Keratinocyte (primary cell): ENCODE results near the gene TRMT2B. TPM values are rescaled to one million over a fixed set of nuclear protein-coding genes. Genes with fewer than 3 reads are reported as not detected.
A peak's percentile ranks its signal among the peaks of the same experiment; 100 is the strongest.

Source experiments
- DNase-seq: peaks from one replicate; pipeline ENCODE4 v3.0.0-alpha.2; 2011; ENCODE audit warnings: low read depth, missing footprints, low spot score
- FAIRE-seq: peaks from 2 replicates; lab custom pipeline; 2011; peaks lifted over from hg19 to GRCh38; lab: Jason Lieb, UNC
- H2AFZ ChIP-seq: 2 replicates; pipeline ENCODE4 v1.6.0; 2012; ENCODE audit warnings: low read length, control low read depth, inconsistent platforms; ENCODE audit not compliant: control insufficient read depth
- H3K27ac ChIP-seq: 2 replicates; pipeline ENCODE4 v1.5.1; 2011; ENCODE audit warnings: low read length; ENCODE audit not compliant: control insufficient read depth, insufficient read depth
- H3K27me3 ChIP-seq: 3 replicates; pipeline ENCODE4 v1.6.0; 2011; ENCODE audit warnings: low read length; ENCODE audit not compliant: control insufficient read depth, insufficient read depth; ENCODE audit errors: extremely low read depth
- H3K36me3 ChIP-seq, 2 experiments: 2 replicates in 1 of 2; 3 replicates in 1 of 2; pipeline ENCODE4 v1.5.1; 2011; ENCODE audit warnings: low read length in 2 of 2, mild to moderate bottlenecking in 1 of 2; ENCODE audit not compliant: control insufficient read depth in 2 of 2, insufficient read depth in 2 of 2; ENCODE audit errors: extremely low read depth in 1 of 2
- H3K4me1 ChIP-seq: 3 replicates; pipeline ENCODE4 v1.5.1; 2011; ENCODE audit warnings: low read length; ENCODE audit not compliant: control insufficient read depth, insufficient read depth; ENCODE audit errors: extremely low read depth
- H3K4me2 ChIP-seq: 3 replicates; pipeline ENCODE4 v1.6.0; 2011; ENCODE audit warnings: low read depth, low read length; ENCODE audit not compliant: control insufficient read depth, insufficient read depth; ENCODE audit errors: extremely low read depth
- H3K4me3 ChIP-seq, 3 experiments: fragments of 200-600 bp in 1 of 3; sonication (generic) in 1 of 3; 2 replicates in 2 of 3; 3 replicates in 1 of 3; pipeline ENCODE4 v1.5.1; 2011 to 2016; ENCODE audit warnings: low read length in 3 of 3, mild to moderate bottlenecking in 3 of 3, control low read depth in 2 of 3, inconsistent platforms in 1 of 3, low read depth in 1 of 3, mixed read lengths in 1 of 3, mixed run types in 1 of 3, moderate library complexity in 1 of 3; ENCODE audit not compliant: control insufficient read depth in 2 of 3, insufficient read depth in 2 of 3; ENCODE audit errors: extremely low read depth in 1 of 3
- H3K79me2 ChIP-seq: 2 replicates; pipeline ENCODE4 v1.6.0; 2012; ENCODE audit warnings: low read length; ENCODE audit not compliant: control insufficient read depth, insufficient read depth
- H3K9ac ChIP-seq: 3 replicates; pipeline ENCODE4 v1.6.0; 2011; ENCODE audit warnings: low read length; ENCODE audit not compliant: control insufficient read depth, insufficient read depth; ENCODE audit errors: extremely low read depth
- H3K9me1 ChIP-seq: 3 replicates; pipeline ENCODE4 v1.6.0; 2011; ENCODE audit warnings: low read length; ENCODE audit not compliant: control insufficient read depth, insufficient read depth; ENCODE audit errors: extremely low read depth
- H3K9me3 ChIP-seq: 2 replicates; pipeline ENCODE4 v1.5.1; 2012; ENCODE audit warnings: low read depth, low read length; ENCODE audit not compliant: control insufficient read depth
- H4K20me1 ChIP-seq: 3 replicates; pipeline ENCODE4 v1.6.0; 2011; ENCODE audit warnings: low read length; ENCODE audit not compliant: control insufficient read depth, insufficient read depth; ENCODE audit errors: extremely low read depth
- CTCF ChIP-seq, 3 experiments: IDR thresholded peaks in 1 of 3; conservative IDR thresholded peaks in 1 of 3; optimal IDR thresholded peaks in 1 of 3; 2 replicates in 2 of 3; 3 replicates in 1 of 3; pipeline versions ENCODE3 to v1.5.1; 2011; ENCODE audit warnings: low read length in 3 of 3, mild to moderate bottlenecking in 3 of 3, moderate library complexity in 2 of 3, control low read depth in 1 of 3, inconsistent platforms in 1 of 3; ENCODE audit not compliant: insufficient read depth in 2 of 3; ENCODE audit errors: extremely low read depth in 1 of 3
- EZH2 ChIP-seq: IDR thresholded peaks from one replicate; pipeline ENCODE4 v1.6.1; 2012; ENCODE audit warnings: inconsistent platforms, mild to moderate bottlenecking, low read length, moderate library complexity
- dilution Hi-C: fragments of 300-500 bp; cut with MboI; formaldehyde crosslinking; loops from one replicate; pipeline ENCODE4 v1.7.0; 2020; ENCODE audit warnings: low sequenced_read_pairs; ENCODE audit not compliant: extremely low pct_ligation_motif_present
- polyA plus RNA-seq, 5 experiments: library from polyadenylated mRNA; depleted of rRNA in 3 of 5; stranded (reverse) in 3 of 5; stranded (forward) in 1 of 5; unstranded in 1 of 5; fragments of >200 nt; gene quantifications; 1 replicate in 1 of 5; 2 replicates in 3 of 5; 3 replicates in 1 of 5; pipeline versions ENCODE4 v1.2.1 to v1.2.3, GENCODE V29; 2011 to 2012; ENCODE audit warnings: missing spikeins in 2 of 5, low read depth in 1 of 5, low replicate concordance in 1 of 5

The TRMT2B gene
- polyA plus RNA-seq, 1 donor (not counting 4 experiments of a cell fraction or from before 2014, with no cell fraction given) = 12.1 TPM

DNA sequence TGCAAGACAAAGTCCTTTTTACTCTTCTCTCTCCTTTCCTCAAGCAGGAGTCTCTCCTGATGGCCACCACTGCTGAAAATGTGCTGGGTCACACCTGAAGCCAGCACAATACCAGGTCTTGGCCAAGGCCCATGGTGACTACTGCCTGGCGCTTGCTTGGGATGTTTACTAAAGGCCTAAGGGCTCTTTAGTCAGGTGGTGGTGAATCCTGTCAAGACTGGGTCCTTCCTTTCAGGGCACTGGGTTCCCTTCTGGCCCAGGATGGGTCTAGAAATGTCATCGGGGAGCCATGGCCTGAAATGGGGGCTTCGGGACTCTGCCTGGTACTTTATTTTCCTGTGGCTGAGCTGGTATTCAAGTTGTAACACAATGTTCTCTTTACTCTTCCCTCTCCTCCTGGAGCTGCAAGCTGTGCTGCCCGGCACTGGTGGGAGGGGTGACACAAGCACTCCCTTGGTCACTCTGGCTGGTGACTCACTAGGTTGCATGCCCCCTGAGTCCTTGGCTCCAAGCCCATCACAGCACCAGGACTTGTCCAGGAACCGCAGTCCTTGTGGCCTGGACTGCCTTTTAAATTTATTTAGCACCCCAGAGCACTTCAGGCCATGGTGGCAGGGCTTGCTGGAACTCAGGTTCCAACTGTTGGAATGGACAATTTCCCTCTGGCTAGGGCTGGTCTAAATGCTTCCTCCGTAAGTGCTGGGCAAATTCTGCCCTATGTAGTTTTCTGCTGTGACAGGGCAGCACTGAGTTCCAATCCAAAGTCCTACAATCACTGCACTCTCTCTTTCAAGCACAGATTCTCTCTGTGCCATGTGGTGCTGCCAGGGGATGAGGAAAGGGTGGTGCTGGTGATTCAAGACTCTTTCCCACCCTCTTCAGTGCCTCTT, 71.1 kb downstream of the TRMT2B start:
- no peak overlapping the region for H3K27ac ChIP-seq
- no peak for FAIRE-seq
- no peaks in the 10 kb centered on the region for H3K27me3 ChIP-seq
- no peaks in the 10 kb centered on the region for H3K79me2 ChIP-seq
- no peaks in the 10 kb centered on the region for H4K20me1 ChIP-seq
- no peak overlapping the region for H3K9ac ChIP-seq
- H3K9me1 ChIP-seq = no peaks in the 10 kb centered on the region
- no peaks in the 10 kb centered on the region for H3K36me3 ChIP-seq
- no peak overlapping the region for H3K4me2 ChIP-seq
- H3K4me1 ChIP-seq = peaks cover 16% of the 10 kb centered on the region
- dilution Hi-C loops = no loop called here
- TF ChIP-seq CTCF (optimal IDR thresholded peaks at IDR 0.05 in 1 of 3, IDR thresholded peaks at IDR 0.05 in 1 of 3, conservative IDR thresholded peaks at IDR 0.05 in 1 of 3; ENCODE audit: extremely low read depth in 1 of 3, insufficient read depth in 2 of 3, low read length in 3 of 3) = no peak
- no peak for TF ChIP-seq EZH2
- no peaks in the 10 kb centered on the region for H3K9me3 ChIP-seq
- no peak overlapping the region for H3K4me3 ChIP-seq
- DNase-seq = no peak
- H2AFZ ChIP-seq = no peak overlapping the region

DNA sequence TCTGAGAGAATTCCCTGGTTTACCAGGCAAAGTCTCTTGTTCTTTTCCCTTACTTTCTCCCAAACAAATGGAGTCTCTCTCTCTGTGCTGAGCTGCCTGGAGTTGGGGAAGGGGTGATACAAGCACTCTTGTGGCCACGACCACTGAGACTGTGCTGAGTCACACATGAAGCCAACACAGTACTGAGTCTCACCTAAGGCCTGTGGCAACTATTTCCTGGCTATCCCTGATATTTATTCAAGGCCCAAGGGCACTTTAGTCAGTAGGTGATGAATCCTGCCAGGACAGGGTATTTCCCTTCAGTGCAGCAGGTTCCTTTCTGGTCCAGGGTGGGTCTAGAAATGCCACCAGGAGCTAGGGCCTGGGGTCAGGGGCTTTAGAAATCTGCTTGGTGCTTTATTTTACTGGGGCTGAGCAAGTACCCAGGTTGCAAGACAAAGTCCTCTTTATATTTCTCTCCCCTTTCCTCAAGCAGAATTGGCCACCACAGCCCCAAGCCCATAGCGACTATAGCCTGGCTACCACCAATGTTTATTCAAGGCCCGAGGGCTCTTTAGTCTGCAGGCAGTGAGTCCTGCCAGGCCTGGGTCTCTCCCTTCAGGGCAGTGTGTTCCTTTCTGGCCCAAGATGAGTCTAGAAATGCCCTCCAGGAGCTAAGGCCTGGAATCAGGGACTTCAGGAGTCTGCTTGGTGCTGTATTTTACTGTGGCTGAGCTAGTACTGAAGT, 71.9 kb downstream of the TRMT2B start:
- dilution Hi-C loops = no loop called here
- Histone ChIP-seq H3K9me1 (no peaks in the 10 kb centered on the region), H3K4me3 (no peak overlapping the region), H2AFZ (no peak overlapping the region), H4K20me1 (no peaks in the 10 kb centered on the region), H3K79me2 (no peaks in the 10 kb centered on the region), H3K27ac (no peak overlapping the region), H3K36me3 (no peaks in the 10 kb centered on the region), H3K4me1 (peaks cover 16% of the 10 kb centered on the region), H3K27me3 (no peaks in the 10 kb centered on the region), H3K9ac (no peak overlapping the region), H3K4me2 (peak overlapping the region; percentile 16), H3K9me3 (no peaks in the 10 kb centered on the region)
- DNase-seq (no peak), FAIRE-seq (no peak)
- no peak for TF ChIP-seq EZH2
- TF ChIP-seq CTCF (optimal IDR thresholded peaks at IDR 0.05 in 1 of 3, IDR thresholded peaks at IDR 0.05 in 1 of 3, conservative IDR thresholded peaks at IDR 0.05 in 1 of 3; ENCODE audit: extremely low read depth in 1 of 3, insufficient read depth in 2 of 3, low read length in 3 of 3) = no peak
